ENCODE results near the gene SLC18B1. TPM values are rescaled to one million over a fixed set of nuclear protein-coding genes. Genes with fewer than 3 reads are reported as not detected.

SLC18B1 gene
- total and polyA plus RNA-seq, 5 donors = 3.1 to 5.9 (median 5.1) TPM

DNA sequence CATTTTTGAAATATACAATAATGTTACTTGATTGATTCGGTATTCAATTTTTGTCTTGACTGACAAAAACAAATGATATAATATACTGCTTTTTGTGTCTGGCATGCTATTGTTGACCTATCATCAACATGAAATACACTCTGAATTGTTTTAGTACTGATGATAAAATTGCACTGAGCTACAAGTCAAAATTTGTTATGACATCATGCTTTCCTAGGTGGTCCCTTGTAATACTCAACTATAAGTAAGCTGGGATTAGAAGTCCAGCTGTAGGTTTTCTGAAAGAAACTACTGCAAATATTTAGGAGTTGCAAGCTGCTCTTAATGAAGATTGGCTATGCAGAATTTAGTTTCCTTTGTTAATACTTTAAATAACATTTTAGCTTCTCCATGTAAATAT lies 32.9 kb downstream of the SLC18B1 start:
- ATAC-seq = no peak
- H3K27ac ChIP-seq (ENCODE audit: low read length) = no peak overlapping the region
- WGBS = 96% methylated on average over 1 of the region's 1 CpG
- intact Hi-C loops (cut with DNase I) = loop anchor here in 2 of 4 donors (10.0 kb wide), 2 partner anchors 91 to 101 kb away; no protein-coding TSS in a partner anchor
- H3K4me3 ChIP-seq (ENCODE audit: low read length) = no peak overlapping the region
- no peak for DNase-seq
- no peaks in the 10 kb centered on the region for H3K27me3 ChIP-seq (ENCODE audit: control insufficient read depth, insufficient read depth)
- H3K4me1 ChIP-seq (ENCODE audit: control insufficient read depth, insufficient read depth, low read length) = peaks cover 2% of the 10 kb centered on the region
- H3K9me3 ChIP-seq (ENCODE audit: control insufficient read depth, low read length) = no peaks in the 10 kb centered on the region

DNA sequence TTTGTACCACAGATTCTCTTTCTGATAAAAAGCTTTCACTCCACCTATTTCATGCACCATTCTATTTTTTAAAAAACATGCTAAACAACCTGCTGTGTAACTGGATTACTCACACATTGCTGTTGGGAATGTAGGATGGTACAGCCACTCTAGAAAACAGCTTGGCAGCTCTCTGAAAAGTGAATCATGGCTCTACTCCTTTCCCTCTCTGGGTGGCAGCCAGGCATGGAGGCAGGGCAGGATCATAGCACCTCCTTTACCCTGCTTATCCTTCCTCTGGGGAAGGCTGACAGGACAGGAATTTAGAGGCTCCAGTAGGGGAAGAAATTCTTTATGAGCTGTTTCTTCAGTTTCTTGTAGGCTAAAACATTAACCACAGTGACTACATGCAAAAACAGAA lies 34.1 kb downstream of the SLC18B1 start:
- intact Hi-C loops (cut with DNase I) = loop anchor here in 2 of 4 donors (10.0 kb wide), 2 partner anchors 90 to 100 kb away; no protein-coding TSS in a partner anchor
- Histone ChIP-seq H3K9me3 (ENCODE audit: control insufficient read depth, low read length) (no peaks in the 10 kb centered on the region), H3K4me3 (ENCODE audit: low read length) (no peak overlapping the region), H3K4me1 (ENCODE audit: control insufficient read depth, insufficient read depth, low read length) (peaks cover 2% of the 10 kb centered on the region), H3K27ac (ENCODE audit: low read length) (no peak overlapping the region), H3K27me3 (ENCODE audit: control insufficient read depth, insufficient read depth) (no peaks in the 10 kb centered on the region)
- DNase-seq (peak; percentile 49 to 60 (median 55)), ATAC-seq (peak; percentile 87 to 89)

DNA sequence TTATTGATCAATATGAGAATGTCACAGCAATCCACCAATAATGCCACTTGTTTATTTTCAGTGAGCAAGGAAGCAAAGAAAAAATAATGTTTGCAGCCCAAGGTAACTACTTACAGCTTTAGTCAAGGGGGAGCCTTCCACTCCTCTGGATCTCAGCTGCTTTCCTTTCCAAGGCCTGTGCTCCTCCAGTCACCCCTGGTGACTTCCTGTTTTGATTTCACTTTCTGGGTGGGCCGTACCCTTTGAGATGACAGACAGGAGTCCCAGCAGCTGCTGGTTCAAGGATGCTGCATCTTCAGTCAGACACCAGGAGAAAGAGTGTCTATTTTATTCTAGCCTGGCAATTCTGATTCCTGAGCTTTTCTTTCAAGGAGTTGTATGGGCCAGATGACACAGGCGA lies 35.2 kb downstream of the SLC18B1 start:
- 62% methylated on average over 2 of the region's 2 CpGs for WGBS

DNA sequence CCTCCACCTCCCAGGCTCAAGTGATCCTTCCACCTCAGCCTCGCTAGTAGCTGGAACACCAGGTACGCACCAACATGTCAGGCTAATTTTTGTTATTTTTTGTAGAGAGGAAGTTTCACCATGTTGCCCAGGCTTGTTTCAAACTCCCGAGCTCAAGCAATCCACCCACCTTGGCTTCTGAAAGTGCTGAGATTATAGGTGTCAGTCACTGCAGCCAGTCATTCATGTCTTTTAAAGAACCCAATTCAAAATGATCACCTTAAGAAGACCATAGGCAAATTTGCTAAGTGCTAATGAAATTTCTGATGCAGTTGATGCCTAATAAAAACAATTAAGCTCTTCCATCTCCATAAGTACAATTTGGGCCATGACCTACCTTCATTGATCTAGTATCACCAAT lies 38.2 kb downstream of the SLC18B1 start:
- no peaks in the 10 kb centered on the region for H3K9me3 ChIP-seq (ENCODE audit: control insufficient read depth, low read length)
- no peak overlapping the region for H3K27ac ChIP-seq (ENCODE audit: low read length)
- H3K27me3 ChIP-seq (ENCODE audit: control insufficient read depth, insufficient read depth) = no peaks in the 10 kb centered on the region
- peaks cover 2% of the 10 kb centered on the region for H3K4me1 ChIP-seq (ENCODE audit: control insufficient read depth, insufficient read depth, low read length)
- DNase-seq (no peak), ATAC-seq (no peak)
- intact Hi-C loops (cut with DNase I) = loop anchor here in 2 of 4 donors (10.0 kb wide), 2 partner anchors 85 to 95 kb away; no protein-coding TSS in a partner anchor
- H3K4me3 ChIP-seq (ENCODE audit: low read length) = no peak overlapping the region
- WGBS = 87% methylated on average over 3 of the region's 3 CpGs

More for the DNA sequence above, 35.2 kb downstream of the SLC18B1 start:
- intact Hi-C loops (cut with DNase I) = loop anchor here in 2 of 4 donors (10.0 kb wide), 2 partner anchors 88 to 98 kb away; no protein-coding TSS in a partner anchor
- Histone ChIP-seq H3K9me3 (ENCODE audit: control insufficient read depth, low read length) (no peaks in the 10 kb centered on the region), H3K27me3 (ENCODE audit: control insufficient read depth, insufficient read depth) (no peaks in the 10 kb centered on the region), H3K4me3 (ENCODE audit: low read length) (no peak overlapping the region), H3K27ac (ENCODE audit: low read length) (no peak overlapping the region), H3K4me1 (ENCODE audit: control insufficient read depth, insufficient read depth, low read length) (peaks cover 2% of the 10 kb centered on the region)
- DNase-seq = no peak
- peak; percentile 55 to 69 for ATAC-seq

- Histone ChIP-seq H3K27me3 (ENCODE audit: control insufficient read depth, insufficient read depth) (no peaks in the 10 kb centered on the region), H3K27ac (ENCODE audit: low read length) (no peak overlapping the region), H3K4me3 (ENCODE audit: low read length) (no peak overlapping the region), H3K4me1 (ENCODE audit: control insufficient read depth, insufficient read depth, low read length) (no peaks in the 10 kb centered on the region), H3K9me3 (ENCODE audit: control insufficient read depth, low read length) (no peaks in the 10 kb centered on the region)
- 94% methylated on average over 2 of the region's 2 CpGs for WGBS
- intact Hi-C loops (cut with DNase I) = no loop called here
- DNase-seq = no peak
- ATAC-seq = no peak
These were observed 39.7 kb downstream of the SLC18B1 start for GRCh38 chr6:132758689-132759088.

DNA sequence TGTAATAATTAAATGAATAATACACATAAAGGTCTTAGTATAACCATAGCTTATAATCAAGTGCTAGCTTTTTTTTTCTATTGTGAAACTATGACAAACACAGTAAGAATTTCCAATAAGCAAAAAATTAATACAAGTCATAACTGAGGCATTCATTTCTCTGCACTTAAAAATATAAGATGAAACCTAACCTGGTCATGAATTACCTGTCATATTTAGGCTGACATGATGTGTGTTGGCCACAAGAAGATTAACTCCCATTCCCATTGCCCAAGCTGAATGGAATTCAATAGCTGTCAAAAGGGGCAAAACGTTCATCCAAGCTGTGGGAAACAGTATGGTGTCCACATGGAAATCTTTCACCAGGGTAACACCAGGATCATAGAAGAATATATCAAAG lies 46.2 kb downstream of the SLC18B1 start:
- Histone ChIP-seq H3K4me1 (ENCODE audit: control insufficient read depth, insufficient read depth, low read length) (no peaks in the 10 kb centered on the region), H3K9me3 (ENCODE audit: control insufficient read depth, low read length) (no peaks in the 10 kb centered on the region), H3K4me3 (ENCODE audit: low read length) (no peak overlapping the region), H3K27ac (ENCODE audit: low read length) (no peak overlapping the region), H3K27me3 (ENCODE audit: control insufficient read depth, insufficient read depth) (no peaks in the 10 kb centered on the region)
- intact Hi-C loops (cut with DNase I) = no loop called here
- ATAC-seq (no peak), DNase-seq (no peak)
- WGBS = 61% methylated on average over 1 of the region's 1 CpG

DNA sequence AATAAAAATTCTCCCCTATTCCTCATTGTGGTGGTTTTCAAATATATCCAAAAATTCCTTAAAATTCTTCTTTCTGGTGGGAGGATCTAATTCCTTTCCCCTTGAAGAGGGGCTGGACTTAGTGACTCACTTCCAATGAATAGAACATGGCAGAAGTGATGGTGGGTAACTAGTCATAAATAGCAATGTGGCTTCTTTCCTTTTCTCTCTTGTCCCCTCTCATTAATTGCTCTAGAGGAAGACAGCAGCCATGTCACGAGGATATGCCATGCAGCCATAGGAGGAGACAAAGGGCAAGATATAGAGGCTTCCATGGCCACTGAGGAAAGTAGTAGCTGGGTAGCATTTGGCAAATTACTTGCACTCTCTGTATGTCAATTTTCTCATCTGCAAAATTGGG lies 46.6 kb downstream of the SLC18B1 start:
- H3K9me3 ChIP-seq (ENCODE audit: control insufficient read depth, low read length) = no peaks in the 10 kb centered on the region
- H3K27me3 ChIP-seq (ENCODE audit: control insufficient read depth, insufficient read depth) = no peaks in the 10 kb centered on the region
- no peaks in the 10 kb centered on the region for H3K4me1 ChIP-seq (ENCODE audit: control insufficient read depth, insufficient read depth, low read length)
- DNase-seq (no peak), ATAC-seq (no peak)
- no peak overlapping the region for H3K4me3 ChIP-seq (ENCODE audit: low read length)
- 76% methylated on average over 1 of the region's 1 CpG for WGBS
- no peak overlapping the region for H3K27ac ChIP-seq (ENCODE audit: low read length)
- intact Hi-C loops (cut with DNase I) = no loop called here

GRCh38 chr6:132751306-132751705 lies 47.1 kb downstream of the SLC18B1 start:
- H3K9me3 ChIP-seq (ENCODE audit: control insufficient read depth, low read length) = no peaks in the 10 kb centered on the region
- intact Hi-C loops (cut with DNase I) = no loop called here
- DNase-seq (no peak), ATAC-seq (no peak)
- WGBS = 82% methylated on average over 4 of the region's 4 CpGs
- H3K27ac ChIP-seq (ENCODE audit: low read length) = no peak overlapping the region
- no peaks in the 10 kb centered on the region for H3K27me3 ChIP-seq (ENCODE audit: control insufficient read depth, insufficient read depth)
- H3K4me1 ChIP-seq (ENCODE audit: control insufficient read depth, insufficient read depth, low read length) = no peaks in the 10 kb centered on the region
- H3K4me3 ChIP-seq (ENCODE audit: low read length) = no peak overlapping the region

GRCh38 chr6:132750455-132751248 lies 47.8 kb downstream of the SLC18B1 start:
- DNase-seq (no peak), ATAC-seq (no peak)
- Histone ChIP-seq H3K4me1 (ENCODE audit: control insufficient read depth, insufficient read depth, low read length) (no peaks in the 10 kb centered on the region), H3K27me3 (ENCODE audit: control insufficient read depth, insufficient read depth) (no peaks in the 10 kb centered on the region), H3K27ac (ENCODE audit: low read length) (no peak overlapping the region), H3K9me3 (ENCODE audit: control insufficient read depth, low read length) (no peaks in the 10 kb centered on the region), H3K4me3 (ENCODE audit: low read length) (no peak overlapping the region)
- intact Hi-C loops (cut with DNase I) = no loop called here
- WGBS = 77% methylated on average over 8 of the region's 8 CpGs

- 60% methylated on average over 4 of the region's 4 CpGs for WGBS
- no peak for ATAC-seq
- no peak for DNase-seq
- H3K4me1 ChIP-seq (ENCODE audit: control insufficient read depth, insufficient read depth, low read length) = no peaks in the 10 kb centered on the region
- intact Hi-C loops (cut with DNase I) = no loop called here
- no peaks in the 10 kb centered on the region for H3K27me3 ChIP-seq (ENCODE audit: control insufficient read depth, insufficient read depth)
- H3K9me3 ChIP-seq (ENCODE audit: control insufficient read depth, low read length) = no peaks in the 10 kb centered on the region
- H3K27ac ChIP-seq (ENCODE audit: low read length) = no peak overlapping the region
- no peak overlapping the region for H3K4me3 ChIP-seq (ENCODE audit: low read length)
These were observed 49.3 kb downstream of the SLC18B1 start for GRCh38 chr6:132749111-132749510.

GRCh38 chr6:132748446-132748845 lies 50.0 kb downstream of the SLC18B1 start:
- intact Hi-C loops (cut with DNase I) = no loop called here
- no peak for ATAC-seq

More at GRCh38 chr6:132748446-132748845, 50.0 kb downstream of the SLC18B1 start:
- Histone ChIP-seq H3K9me3 (ENCODE audit: control insufficient read depth, low read length) (no peaks in the 10 kb centered on the region), H3K4me3 (ENCODE audit: low read length) (no peak overlapping the region), H3K27ac (ENCODE audit: low read length) (no peak overlapping the region), H3K4me1 (ENCODE audit: control insufficient read depth, insufficient read depth, low read length) (no peaks in the 10 kb centered on the region), H3K27me3 (ENCODE audit: control insufficient read depth, insufficient read depth) (no peaks in the 10 kb centered on the region)
- no peak for DNase-seq
- 98% methylated on average over 1 of the region's 1 CpG for WGBS
